Psoas muscle (tissue), 8 donors: Measurements from ENCODE around the gene DNPH1. TPM values are rescaled to one million over a fixed set of nuclear protein-coding genes. Genes with fewer than 3 reads are reported as not detected.

ENCODE experiments used
- ATAC-seq, 4 donors: fragments of 200-7000 bp; cut with Tn5 transposase; one replicate each; pipeline ENCODE4 v1.9.1; 2020; ENCODE audit warnings: moderate library complexity in 3 of 4, mild to moderate bottlenecking in 2 of 4
- DNase-seq, 2 donors: peaks; one replicate each; pipeline ENCODE4 v3.0.0-alpha.2; 2020
- H3K27ac ChIP-seq: fragments of 200-600 bp; one replicate; pipeline ENCODE4 v1.8.0; 2022
- H3K27me3 ChIP-seq, 3 donors: fragments of 200-600 bp in 1 of 3; one replicate each; pipeline versions ENCODE4 v1.6.1 to v1.8.0; 2013 to 2022; ENCODE audit warnings: low read length in 2 of 3, mild to moderate bottlenecking in 2 of 3, moderate library complexity in 1 of 3; ENCODE audit not compliant: insufficient read depth in 3 of 3
- H3K36me3 ChIP-seq, 2 donors: fragments of 200-600 bp in 1 of 2; one replicate each; pipeline versions ENCODE4 v1.6.1 to v1.8.0; 2013 to 2022; ENCODE audit warnings: low read depth in 1 of 2, mild to moderate bottlenecking in 1 of 2, moderate library complexity in 1 of 2; ENCODE audit not compliant: insufficient read depth in 1 of 2
- H3K4me1 ChIP-seq: fragments of 200-600 bp; one replicate; pipeline ENCODE4 v1.8.0; 2022
- H3K4me3 ChIP-seq: fragments of 200-600 bp; one replicate; pipeline ENCODE4 v1.8.0; 2022; ENCODE audit warnings: mild to moderate bottlenecking
- H3K9me3 ChIP-seq: fragments of 200-600 bp; one replicate; pipeline ENCODE4 v1.8.0; 2022
- CTCF ChIP-seq: fragments of 200-600 bp; IDR thresholded peaks from one replicate; pipeline ENCODE4 v1.8.0; 2022; ENCODE audit warnings: antibody characterized with exemption
- WGBS, 3 donors: extraction: QIAGEN DNeasy Blood & Tissue Kit; methylation state at CpG; one replicate each; pipeline versions ENCODE4 v1.1.6 to v1.1.7; 2013; 5-methylcytosine and 5-hydroxymethylcytosine counted together
- intact Hi-C, 2 donors: fragments of 100-400 bp; cut with DNase I; formaldehyde crosslinking; loops; one replicate each; pipeline versions ENCODE4 v1.11.0 to v1.14.2; 2022
- polyA plus RNA-seq, 3 donors: library from polyadenylated mRNA; stranded (reverse); fragments of 200-250 nt; gene quantifications; one replicate each; pipeline ENCODE4 v1.2.3, GENCODE V29; 2013
- total RNA-seq, 4 donors: library from RNA; stranded (reverse); fragmentation: NEBNext Ultra II Directional in 2 of 4; extraction: Animal tissue kit (Norgen Biotek cat#: 25700) in 2 of 4; gene quantifications; one replicate each; pipeline versions ENCODE4 v1.2.1 to v1.2.4, GENCODE V29; 2021 to 2023
- donor health status: healthy with polysubstance abuse.
- donor health status: DM: no; HTN: no; CAD: no; lungs with moderate emphysema.
- donor health status: Bipolar disorder and iron deficiency.
- donor health status: healthy.
- donor health status: DM: yes; HTN: yes; CAD: no.
- donor health status: DM: no; HTN: no; CAD: no.
- donor health status: DM: no; HTN: no; CAD: no.
- donor health status: DM: yes; HTN: yes; CAD: no.

Gene DNPH1
- total and polyA plus RNA-seq, 7 donors: 20.7 to 83.6 (median 52.5) TPM

- TF ChIP-seq CTCF: no peak
- Histone ChIP-seq H3K4me1 (no peaks in the 10 kb centered on the region), H3K9me3 (no peaks in the 10 kb centered on the region), H3K27ac (no peak overlapping the region), H3K4me3 (peak overlapping the region; percentile 63), H3K27me3 (peaks cover 0 to 42% (median 15%) of the 10 kb centered on the region in 3 donors), H3K36me3 (no peaks in the 10 kb centered on the region)
- ATAC-seq (peak; percentile 94 to 99 (median 98)), DNase-seq (peak; percentile 78 to 86)
- 3 to 5% (median 4%) methylated on average over 41 to 46 of the region's 46 CpGs for WGBS, 3 donors
- intact Hi-C loops: no loop called here
These were observed 18.1 kb upstream of the DNPH1 start for GRCh38 chr6:43247114-43247999.

GRCh38 chr6:43246301-43247113 is 17.2 kb upstream of the DNPH1 start:
- H3K27ac ChIP-seq: no peak overlapping the region
- WGBS, 3 donors: 17 to 23% (median 18%) methylated on average over 26 to 27 of the region's 27 CpGs
- peak overlapping the region; percentile 63 for H3K4me3 ChIP-seq
- no peaks in the 10 kb centered on the region for H3K36me3 ChIP-seq
- H3K9me3 ChIP-seq: no peaks in the 10 kb centered on the region
- no peak for TF ChIP-seq CTCF
- DNase-seq (peak; percentile 52 to 73), ATAC-seq (peak; percentile 58 to 73 (median 71))
- intact Hi-C loops: no loop called here
- no peaks in the 10 kb centered on the region for H3K4me1 ChIP-seq
- H3K27me3 ChIP-seq: peaks cover 0 to 45% (median 15%) of the 10 kb centered on the region in 3 donors

GRCh38 chr6:43243664-43244321 is 14.5 kb upstream of the DNPH1 start:
- 16 to 46% (median 36%) methylated on average over 9 to 37 of the region's 37 CpGs for WGBS, 3 donors
- no peak overlapping the region for H3K4me3 ChIP-seq
- DNase-seq (peak in 1 of 2 donors; percentile 33), ATAC-seq (no peak)
- H3K36me3 ChIP-seq: no peaks in the 10 kb centered on the region
- H3K9me3 ChIP-seq: no peaks in the 10 kb centered on the region
- no peak overlapping the region for H3K27ac ChIP-seq
- intact Hi-C loops: no loop called here
- H3K4me1 ChIP-seq: no peaks in the 10 kb centered on the region
- peaks cover 0 to 52% (median 15%) of the 10 kb centered on the region in 3 donors for H3K27me3 ChIP-seq
- no peak for TF ChIP-seq CTCF

- Histone ChIP-seq H3K36me3 (no peaks in the 10 kb centered on the region), H3K9me3 (no peaks in the 10 kb centered on the region), H3K27me3 (peaks cover 0 to 57% (median 15%) of the 10 kb centered on the region in 3 donors), H3K4me3 (no peak within 1 kb of the TSS), H3K4me1 (no peaks in the 10 kb centered on the region), H3K27ac (no peak within 1 kb of the TSS)
- ATAC-seq (no peak), DNase-seq (peak in 1 of 2 donors; percentile 50)
- intact Hi-C loops: no loop called here
- no peak for TF ChIP-seq CTCF
- WGBS, 3 donors: 8 to 43% (median 27%) methylated on average over 7 to 47 of the region's 47 CpGs
These were observed 13.8 kb upstream of the DNPH1 start, which contains the start of gene TTBK1 for GRCh38 chr6:43242908-43243663. Gene TTBK1 (plus strand): TSS chr6:43243481. CDS start chr6:43246661, 3,180 bp downstream.
